ENCODE results near the gene RPS6KB1.

DNA sequence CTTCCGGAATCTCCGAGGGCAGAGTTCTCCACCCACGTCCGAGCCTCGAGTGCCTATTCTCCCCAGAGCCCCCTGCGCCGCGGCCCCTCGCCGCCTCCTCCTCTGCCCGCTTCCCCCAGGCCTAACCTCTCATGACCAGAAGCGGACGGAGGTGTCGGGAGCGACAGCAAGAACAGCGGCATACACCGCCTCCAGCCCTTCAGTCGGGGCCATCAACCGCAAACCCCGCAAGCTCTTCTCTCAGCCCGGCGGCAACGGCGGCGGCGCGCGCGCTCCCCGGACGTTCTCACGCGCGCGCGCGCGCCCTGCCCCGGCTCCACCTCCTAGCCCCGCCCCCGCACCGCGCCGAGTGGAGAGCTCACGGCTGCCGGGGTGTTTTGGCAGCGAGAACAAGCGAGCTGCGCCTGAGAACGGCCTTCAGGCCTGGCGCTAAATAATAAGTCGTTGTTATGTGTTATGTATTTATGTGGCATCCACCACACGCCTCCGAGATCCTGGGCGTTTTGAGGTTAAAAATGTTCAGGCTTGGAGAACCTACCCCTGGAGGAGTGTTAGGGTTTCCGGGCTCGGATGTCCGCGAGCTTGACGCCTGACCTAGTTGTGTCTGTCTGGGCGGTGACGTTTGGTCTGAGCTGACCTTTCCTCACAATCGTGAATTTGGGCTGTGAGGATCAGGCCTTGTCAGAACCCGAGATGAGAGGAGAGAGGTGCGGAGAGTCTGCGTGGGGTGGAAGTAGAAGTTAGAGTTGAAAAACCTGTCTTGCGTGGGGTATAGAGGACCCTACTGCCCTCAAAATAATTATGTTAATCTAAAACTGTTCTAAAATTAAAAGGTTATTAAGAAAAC, 71.8 kb downstream of the RPS6KB1 start, which contains the start of gene RNFT1:
- TF ChIP-seq, protein P1, sequence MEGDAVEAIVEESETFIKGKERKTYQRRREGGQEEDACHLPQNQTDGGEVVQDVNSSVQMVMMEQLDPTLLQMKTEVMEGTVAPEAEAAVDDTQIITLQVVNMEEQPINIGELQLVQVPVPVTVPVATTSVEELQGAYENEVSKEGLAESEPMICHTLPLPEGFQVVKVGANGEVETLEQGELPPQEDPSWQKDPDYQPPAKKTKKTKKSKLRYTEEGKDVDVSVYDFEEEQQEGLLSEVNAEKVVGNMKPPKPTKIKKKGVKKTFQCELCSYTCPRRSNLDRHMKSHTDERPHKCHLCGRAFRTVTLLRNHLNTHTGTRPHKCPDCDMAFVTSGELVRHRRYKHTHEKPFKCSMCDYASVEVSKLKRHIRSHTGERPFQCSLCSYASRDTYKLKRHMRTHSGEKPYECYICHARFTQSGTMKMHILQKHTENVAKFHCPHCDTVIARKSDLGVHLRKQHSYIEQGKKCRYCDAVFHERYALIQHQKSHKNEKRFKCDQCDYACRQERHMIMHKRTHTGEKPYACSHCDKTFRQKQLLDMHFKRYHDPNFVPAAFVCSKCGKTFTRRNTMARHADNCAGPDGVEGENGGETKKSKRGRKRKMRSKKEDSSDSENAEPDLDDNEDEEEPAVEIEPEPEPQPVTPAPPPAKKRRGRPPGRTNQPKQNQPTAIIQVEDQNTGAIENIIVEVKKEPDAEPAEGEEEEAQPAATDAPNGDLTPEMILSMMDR (IDR thresholded peaks at IDR 0.05) = no peak
- peak; percentile 54 to 73 (median 70) for TF ChIP-seq POLR2AphosphoS5 (IDR thresholded peaks at IDR 0.05)
